ENCODE data around the gene C11orf21. TPM values are rescaled to one million over a fixed set of nuclear protein-coding genes. Genes with fewer than 3 reads are reported as not detected.

C11orf21 gene
- total and polyA plus RNA-seq, 2 of the 8 experiments (the other 6 are each of a cell fraction or from before 2014, with no cell fraction given) = not detected

- Histone ChIP-seq H3K23me2 (ENCODE audit: low read depth, low read length) (no peaks in the 10 kb centered on the region), H4K5ac (ENCODE audit: insufficient read length, low read depth, low read length) (no peak overlapping the region), H2AFZ (ENCODE audit: low read length) (no peak overlapping the region), H3K9me3 (ENCODE audit: insufficient read depth in 2 of 2, low read depth in 1 of 2, low read length in 1 of 2) (no peaks in the 10 kb centered on the region), H2BK20ac (ENCODE audit: low read length) (no peak overlapping the region), H3K4me2 (ENCODE audit: insufficient read depth in 1 of 2, low read depth in 2 of 2, low read length in 2 of 2) (no peak overlapping the region), H2BK120ac (replicated peaks; ENCODE audit: low read depth, low read length) (no peak overlapping the region), H3K4me1 (replicated peaks in 1 of 4; ENCODE audit: control insufficient read depth in 3 of 4, insufficient read depth in 4 of 4, low read length in 3 of 4) (no peaks in the 10 kb centered on the region; a peak in 1 of 7 replicates), H3K23ac (ENCODE audit: insufficient read length) (no peak overlapping the region), H3K4ac (replicated peaks; ENCODE audit: insufficient read length, low read depth, low read length) (no peak overlapping the region), H3K27me3 (replicated peaks in 1 of 4; ENCODE audit: control insufficient read depth in 3 of 4, extremely low read depth in 1 of 4, insufficient read depth in 3 of 4, low read length in 3 of 4) (peaks cover 0 to 10% (median under 1%) of the 10 kb centered on the region in 4 experiments; a peak in 5 of 7 replicates), H3K14ac (ENCODE audit: insufficient read length) (no peak overlapping the region), H3K27ac (ENCODE audit: low read depth, low read length) (no peak overlapping the region), H3K18ac (ENCODE audit: extremely low read depth, low read length) (no peak overlapping the region), H4K20me1 (replicated peaks in 1 of 2; ENCODE audit: control insufficient read depth in 1 of 2, insufficient read depth in 2 of 2, low read length in 2 of 2) (peaks cover 0 to 1% of the 10 kb centered on the region in 2 experiments), H3K4me3 (ENCODE audit: extremely low read depth in 1 of 4, insufficient read depth in 2 of 4, low read depth in 3 of 4, low read length in 4 of 4) (no peak overlapping the region), H3K56ac (replicated peaks; ENCODE audit: insufficient read length, low read depth, low read length) (no peak overlapping the region), H2BK12ac (ENCODE audit: low read depth, low read length) (no peak overlapping the region), H2BK15ac (ENCODE audit: low read length) (no peak overlapping the region), H2BK5ac (ENCODE audit: low read depth, low read length) (no peak overlapping the region), H4K8ac (ENCODE audit: extremely low read depth, insufficient read depth, low read length) (no peak overlapping the region), H3K9ac (replicated peaks in 1 of 4; ENCODE audit: extremely low read depth in 1 of 4, low read depth in 3 of 4, low read length in 3 of 4) (no peak overlapping the region), H3K79me2 (ENCODE audit: control insufficient read depth in 1 of 2, insufficient read depth in 2 of 2, low read length in 2 of 2) (no peaks in the 10 kb centered on the region), H2AK5ac (ENCODE audit: low read depth, low read length) (no peak overlapping the region), H4K91ac (replicated peaks; ENCODE audit: insufficient read length, low read length) (no peak overlapping the region), H3K79me1 (ENCODE audit: low read depth, low read length) (no peaks in the 10 kb centered on the region), H3K36me3 (ENCODE audit: control insufficient read depth in 2 of 4, insufficient read depth in 4 of 4, low read length in 3 of 4) (no peaks in the 10 kb centered on the region)
- ChIA-PET CTCF (ENCODE audit: partially characterized antibody) (interaction anchor here (0.6 to 1.3 kb wide), 4 partner anchors 36 to 74 kb away, joined by 3 to 4 read pairs (median 3); no protein-coding TSS in a partner anchor), POLR2A (ENCODE audit: partially characterized antibody) (no interaction called here)
- WGBS, 2 experiments (ENCODE audit: extremely low coverage in 1 of 2, insufficient coverage in 1 of 2, insufficient read length in 1 of 2, insufficient replicate concordance in 2 of 2, low coverage in 1 of 2, low lambda C conversion rate in 2 of 2, missing lambda C conversion rate in 1 of 2) = 89% methylated on average over 24 of the region's 26 CpGs; no CpG with 5 or more reads in 1 of the 2 experiments
- no peak for TF ChIP-seq SP2 (IDR thresholded peaks at IDR 0.05; ENCODE audit: low read length)
- no peak for TF ChIP-seq JUN (IDR thresholded peaks at IDR 0.05; ENCODE audit: low read depth, low read length)
- no peak for TF ChIP-seq KDM5A (IDR thresholded peaks at IDR 0.05; ENCODE audit: low read length)
- no peak for TF ChIP-seq TCF12 (IDR thresholded peaks at IDR 0.05; ENCODE audit: low read depth, low read length)
- no peak for TF ChIP-seq SP1 (IDR thresholded peaks at IDR 0.05; ENCODE audit: low read depth, low read length)
- TF ChIP-seq ASH2L (IDR thresholded peaks at IDR 0.05; ENCODE audit: low read length) = no peak
- no peak for TF ChIP-seq SAP30 (IDR thresholded peaks at IDR 0.05; ENCODE audit: insufficient read depth, insufficient replicate concordance, low read length)
- DNase-seq (ENCODE audit: low read depth in 1 of 2, low spot score in 2 of 2) = no peak
- FAIRE-seq = no peak
These were observed 41.0 kb downstream of the C11orf21 start for GRCh38 chr11:2260491-2261364.

Data from H1 (cell line).